ENCODE measurements around the gene CCDC120. TPM values are rescaled to one million over a fixed set of nuclear protein-coding genes. Genes with fewer than 3 reads are reported as not detected.

CCDC120 gene
- total RNA-seq, 3 donors from 2014 or later (not counting 1 experiment from before 2014, with no cell fraction given): 12.5 to 14.2 (median 13.0) TPM

Other genes with a start within 250 kb of the CCDC120 start
- gene ERAS, start 232.5 kb upstream of the CCDC120 start, total RNA-seq: not detected
- under 1 TPM in 2 of 3 donors, not detected in 1; 0.35 to 0.89 TPM for gene PCSK1N, start 223.4 kb upstream of the CCDC120 start, total RNA-seq
- 10 to 100 TPM; 40.3 to 45.6 (median 44.5) TPM for gene TIMM17B, start 161.2 kb upstream of the CCDC120 start, total RNA-seq
- gene PQBP1, start 161.1 kb upstream of the CCDC120 start, total RNA-seq: 10 to 100 TPM; 57.2 to 62.0 (median 59.1) TPM
- gene SLC35A2, start 147.4 kb upstream of the CCDC120 start, total RNA-seq: 10 to 100 TPM; 16.5 to 30.1 (median 18.3) TPM
- gene PIM2, start 140.0 kb upstream of the CCDC120 start, total RNA-seq: 100 to 1,000 TPM; 134 to 173 (median 150) TPM
- gene OTUD5, start 101.4 kb upstream of the CCDC120 start, total RNA-seq: 100 to 1,000 TPM in 1 of 3 donors, 10 to 100 TPM in 2; 92.2 to 106 (median 92.5) TPM
- 1 to 10 TPM; 2.7 to 3.6 (median 3.0) TPM for gene KCND1, start 87.2 kb upstream of the CCDC120 start, total RNA-seq
- 100 to 1,000 TPM; 120 to 141 (median 131) TPM for gene GRIPAP1, start 56.7 kb upstream of the CCDC120 start, total RNA-seq
- 10 to 100 TPM; 43.8 to 57.5 (median 43.9) TPM for gene TFE3, start 15.6 kb upstream of the CCDC120 start, total RNA-seq
- gene PRAF2, start 15.0 kb downstream of the CCDC120 start, total RNA-seq: 10 to 100 TPM; 18.1 to 24.8 (median 19.9) TPM
- gene WDR45, start 20.9 kb downstream of the CCDC120 start, total RNA-seq: 100 to 1,000 TPM; 116 to 142 (median 134) TPM
- gene GPKOW, start 64.7 kb downstream of the CCDC120 start, total RNA-seq: 10 to 100 TPM; 22.4 to 26.0 (median 25.3) TPM
- gene MAGIX, start 103.8 kb downstream of the CCDC120 start, total RNA-seq: 1 to 10 TPM in 2 of 3 donors, under 1 TPM in 1; 1.00 to 1.7 (median 1.2) TPM
- 10 to 100 TPM; 29.3 to 69.7 (median 34.8) TPM for gene PLP2, start 112.9 kb downstream of the CCDC120 start, total RNA-seq
- 1 to 10 TPM; 6.2 to 7.9 (median 6.3) TPM for gene PRICKLE3, start 127.4 kb downstream of the CCDC120 start, total RNA-seq
- gene SYP, start 141.2 kb downstream of the CCDC120 start, total RNA-seq: 1 to 10 TPM in 1 of 3 donors, under 1 TPM in 2; 0.36 to 1.0 (median 0.80) TPM
- 1 to 10 TPM in 1 of 3 donors, under 1 TPM in 2; 0.48 to 1.1 (median 0.66) TPM for gene CACNA1F, start 174.3 kb downstream of the CCDC120 start, total RNA-seq
- 10 to 100 TPM; 19.6 to 22.8 (median 22.1) TPM for gene CCDC22, start 176.5 kb downstream of the CCDC120 start, total RNA-seq
- under 1 TPM; 0.09 to 0.32 (median 0.20) TPM for gene FOXP3, start 205.7 kb downstream of the CCDC120 start, total RNA-seq
- gene PPP1R3F, start 210.8 kb downstream of the CCDC120 start, total RNA-seq: 1 to 10 TPM; 2.9 to 4.3 (median 3.6) TPM
- not detected for gene GAGE10, start 244.6 kb downstream of the CCDC120 start, total RNA-seq

Data from natural killer cell (primary cell).